RWPE2 (cell line): ENCODE results near the gene ELF1.
"Not testable (repeated sequence)": the region's sequence is repeated elsewhere in the genome, so short reads cannot be mapped to it uniquely, and the experiment has no call there.

ENCODE experiments used
- ATAC-seq: fragments of 200-7000 bp; cut with Tn5 transposase; 3 replicates; pipeline ENCODE4 v1.9.1; 2021; ENCODE audit warnings: low read depth
- DNase-seq: peaks from one replicate; pipeline ENCODE4 v3.0.0-alpha.2; 2020; ENCODE audit warnings: low spot score
- H3K27ac ChIP-seq: fragments of 450-650 bp; 2 replicates; pipeline ENCODE4 v1.5.1; 2017; ENCODE audit warnings: mild to moderate bottlenecking; ENCODE audit not compliant: poor library complexity, severe bottlenecking
- H3K27me3 ChIP-seq: fragments of 250-450 bp; sonication (Bioruptor Pico); 2 replicates; pipeline ENCODE4 v1.5.1; 2021; ENCODE audit warnings: mild to moderate bottlenecking, moderate library complexity; ENCODE audit not compliant: insufficient read depth, poor library complexity, severe bottlenecking
- H3K36me3 ChIP-seq: fragments of 250-450 bp; sonication (Bioruptor Pico); 2 replicates; pipeline ENCODE4 v1.5.1; 2020; ENCODE audit warnings: low read depth, mild to moderate bottlenecking, moderate library complexity
- H3K4me1 ChIP-seq: fragments of 250-450 bp; sonication (Bioruptor Pico); 2 replicates; pipeline ENCODE4 v1.5.1; 2021; ENCODE audit warnings: mild to moderate bottlenecking, moderate library complexity; ENCODE audit not compliant: insufficient read depth, poor library complexity, severe bottlenecking
- H3K4me3 ChIP-seq: fragments of 250-450 bp; sonication (Bioruptor Pico); 2 replicates; pipeline ENCODE4 v1.5.1; 2021; ENCODE audit warnings: mild to moderate bottlenecking, moderate library complexity; ENCODE audit not compliant: severe bottlenecking
- H3K9me3 ChIP-seq: fragments of 250-450 bp; sonication (Bioruptor Pico); 2 replicates; pipeline ENCODE4 v1.5.1; 2021; ENCODE audit warnings: mild to moderate bottlenecking, moderate library complexity; ENCODE audit not compliant: severe bottlenecking
- TF ChIP-seq, protein P1 (sequence below): fragments of 450-650 bp; IDR thresholded peaks from one replicate; pipeline ENCODE4 v1.5.1; 2017; ENCODE audit warnings: mild to moderate bottlenecking, moderate library complexity; ENCODE audit not compliant: poor library complexity, severe bottlenecking

The ELF1 gene

DNA sequence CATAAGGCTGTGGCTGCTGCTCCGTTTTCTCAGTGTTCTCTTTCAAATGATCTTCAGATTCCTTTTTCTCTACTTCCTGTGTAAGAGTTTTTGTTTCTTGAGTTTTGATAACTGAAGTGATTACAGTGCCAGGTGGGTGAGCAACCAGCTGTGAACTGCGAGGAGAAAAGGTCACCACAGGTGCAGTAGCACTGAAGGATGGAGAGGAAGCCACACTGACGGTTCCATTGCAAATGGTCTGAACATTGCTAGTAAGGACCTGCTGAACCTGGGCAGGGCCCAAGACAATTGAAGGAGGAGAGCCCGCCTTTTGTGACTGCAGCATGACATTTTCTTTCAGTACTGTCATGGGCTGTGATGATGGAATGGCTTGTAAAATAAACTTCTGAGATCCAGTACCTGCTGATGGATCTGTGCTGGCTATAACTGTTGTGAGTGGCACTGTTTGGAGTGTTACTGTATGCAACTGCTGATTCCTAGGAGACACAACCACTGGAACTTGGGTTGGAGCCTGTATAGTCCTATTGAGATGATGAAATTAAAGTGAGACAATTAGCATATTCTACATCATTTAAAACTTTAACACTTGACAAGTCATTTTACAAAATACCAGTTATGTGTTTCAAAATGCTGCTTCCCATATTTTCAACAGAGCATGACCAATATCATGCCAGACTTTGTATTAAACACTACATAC is 85.5 kb downstream of the ELF1 start:
- no peak for ATAC-seq
- H3K9me3 ChIP-seq, result peaks cover 2% of the 10 kb centered on the region
- H3K27ac ChIP-seq, result no peak overlapping the region
- no peaks in the 10 kb centered on the region for H3K4me1 ChIP-seq
- no peak overlapping the region for H3K4me3 ChIP-seq
- peaks cover 56% of the 10 kb centered on the region for H3K36me3 ChIP-seq
- no peak for DNase-seq
- H3K27me3 ChIP-seq, result no peaks in the 10 kb centered on the region
- TF ChIP-seq, protein P1, sequence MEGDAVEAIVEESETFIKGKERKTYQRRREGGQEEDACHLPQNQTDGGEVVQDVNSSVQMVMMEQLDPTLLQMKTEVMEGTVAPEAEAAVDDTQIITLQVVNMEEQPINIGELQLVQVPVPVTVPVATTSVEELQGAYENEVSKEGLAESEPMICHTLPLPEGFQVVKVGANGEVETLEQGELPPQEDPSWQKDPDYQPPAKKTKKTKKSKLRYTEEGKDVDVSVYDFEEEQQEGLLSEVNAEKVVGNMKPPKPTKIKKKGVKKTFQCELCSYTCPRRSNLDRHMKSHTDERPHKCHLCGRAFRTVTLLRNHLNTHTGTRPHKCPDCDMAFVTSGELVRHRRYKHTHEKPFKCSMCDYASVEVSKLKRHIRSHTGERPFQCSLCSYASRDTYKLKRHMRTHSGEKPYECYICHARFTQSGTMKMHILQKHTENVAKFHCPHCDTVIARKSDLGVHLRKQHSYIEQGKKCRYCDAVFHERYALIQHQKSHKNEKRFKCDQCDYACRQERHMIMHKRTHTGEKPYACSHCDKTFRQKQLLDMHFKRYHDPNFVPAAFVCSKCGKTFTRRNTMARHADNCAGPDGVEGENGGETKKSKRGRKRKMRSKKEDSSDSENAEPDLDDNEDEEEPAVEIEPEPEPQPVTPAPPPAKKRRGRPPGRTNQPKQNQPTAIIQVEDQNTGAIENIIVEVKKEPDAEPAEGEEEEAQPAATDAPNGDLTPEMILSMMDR, result no peak

DNA sequence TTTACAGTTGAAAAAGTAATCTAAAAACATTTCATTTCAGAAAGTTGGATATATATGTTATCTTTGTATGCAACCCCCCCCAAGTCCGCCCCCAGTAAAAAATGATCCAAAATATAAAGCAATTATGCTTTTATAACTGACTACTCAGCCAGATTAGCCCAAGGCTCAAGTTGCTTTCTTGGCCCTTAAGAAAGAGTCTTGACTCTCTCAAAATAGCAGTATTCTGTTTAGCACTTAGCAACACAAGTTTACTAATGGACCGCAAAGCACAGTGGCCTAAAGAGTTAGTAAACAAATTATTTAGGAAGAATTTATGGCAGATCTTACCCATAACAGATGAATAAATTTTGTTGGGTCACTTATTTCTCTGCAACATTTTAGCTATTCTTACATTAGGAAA is 86.9 kb downstream of the ELF1 start:
- Histone ChIP-seq H3K4me3 (no peak overlapping the region), H3K36me3 (peaks cover 46% of the 10 kb centered on the region), H3K27me3 (no peaks in the 10 kb centered on the region), H3K27ac (no peak overlapping the region), H3K4me1 (no peaks in the 10 kb centered on the region), H3K9me3 (no peaks in the 10 kb centered on the region)
- DNase-seq (no peak), ATAC-seq (no peak)
- TF ChIP-seq, protein P1, result no peak

DNA sequence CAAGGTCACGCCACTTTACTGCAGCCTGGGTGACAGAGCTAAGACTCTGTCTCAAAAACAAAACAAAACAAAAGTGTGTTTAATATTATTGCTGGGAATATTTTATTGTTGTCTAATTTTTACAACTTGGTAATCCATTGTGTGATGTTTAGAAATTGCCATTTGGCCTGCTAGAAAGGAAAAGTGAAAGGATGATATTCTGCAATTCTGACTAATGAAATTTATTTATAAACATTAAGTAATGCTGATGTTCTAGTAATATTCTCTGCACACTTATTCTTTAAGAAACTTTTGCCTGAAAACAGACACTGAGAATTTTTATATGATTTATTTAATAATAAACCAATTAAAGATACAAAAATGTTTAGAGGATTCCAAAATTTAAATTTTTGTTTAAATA is 87.4 kb downstream of the ELF1 start:
- no peaks in the 10 kb centered on the region for H3K4me1 ChIP-seq
- H3K36me3 ChIP-seq, result peaks cover 46% of the 10 kb centered on the region
- H3K27ac ChIP-seq, result no peak overlapping the region
- no peaks in the 10 kb centered on the region for H3K9me3 ChIP-seq
- DNase-seq (no peak), ATAC-seq (no peak)
- TF ChIP-seq, protein P1, result no peak
- no peak overlapping the region for H3K4me3 ChIP-seq
- no peaks in the 10 kb centered on the region for H3K27me3 ChIP-seq

DNA sequence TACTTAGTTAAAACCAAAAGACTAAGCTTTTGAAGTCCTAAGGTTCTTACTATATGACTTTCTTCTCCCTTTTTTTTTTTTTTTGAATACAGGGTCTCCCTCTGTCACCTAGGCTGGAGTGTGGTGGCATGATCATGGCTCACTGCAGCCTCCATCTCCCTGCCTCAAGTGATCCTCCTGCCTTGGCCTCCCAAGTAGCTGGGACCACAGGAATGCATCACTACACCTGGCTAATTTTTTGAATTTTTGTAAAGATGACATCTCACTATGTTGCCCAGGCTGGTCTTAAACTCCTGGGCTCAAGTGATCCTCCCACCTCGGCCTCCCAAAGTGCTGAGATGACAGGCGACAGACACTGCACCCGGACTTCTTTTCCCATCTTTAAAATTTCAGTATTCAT is 89.2 kb downstream of the ELF1 start:
- not testable (repeated sequence) for ATAC-seq, H3K9me3 ChIP-seq, DNase-seq, H3K4me3 ChIP-seq, H3K4me1 ChIP-seq, H3K27ac ChIP-seq, H3K27me3 ChIP-seq
- H3K36me3 ChIP-seq, result peaks cover 43% of the 10 kb centered on the region

DNA sequence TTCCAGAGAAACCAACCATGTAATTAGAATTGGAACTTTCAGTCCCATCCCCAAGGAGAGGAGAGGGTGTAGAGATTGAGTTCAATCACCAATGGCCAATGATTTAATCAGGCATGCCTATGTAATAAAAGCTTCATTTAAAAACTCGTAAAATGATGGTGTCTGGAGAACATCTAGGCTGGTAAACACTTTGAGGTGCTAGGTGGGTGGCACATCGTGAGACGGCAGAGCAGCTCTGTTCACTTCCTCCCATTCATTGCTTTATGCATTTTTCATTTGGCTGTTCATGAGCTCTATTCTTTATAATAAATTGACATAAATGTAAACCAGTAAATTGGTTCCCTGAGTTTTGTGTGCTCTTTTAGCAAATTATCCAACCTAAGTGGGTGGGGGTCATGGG is 90.1 kb downstream of the ELF1 start:
- TF ChIP-seq, protein P1, result no peak
- no peaks in the 10 kb centered on the region for H3K9me3 ChIP-seq

More for the DNA sequence above, 90.1 kb downstream of the ELF1 start:
- ATAC-seq (no peak), DNase-seq (no peak)
- Histone ChIP-seq H3K4me1 (no peaks in the 10 kb centered on the region), H3K27me3 (no peaks in the 10 kb centered on the region), H3K27ac (no peak overlapping the region), H3K4me3 (no peak overlapping the region), H3K36me3 (peaks cover 38% of the 10 kb centered on the region)
